ENCODE measurements around the gene ENTPD3.

GRCh38 chr3:40339871-40340270 lies 47.1 kb upstream of the ENTPD3 start:
- TF ChIP-seq POLR2A (IDR thresholded peaks at IDR 0.05; ENCODE audit: low read length) (no peak), GATA1 (IDR thresholded peaks at IDR 0.05; ENCODE audit: low read depth, low read length) (no peak)
